Omental fat pad (tissue), 4 donors: ENCODE results near the gene TMLHE. TPM values are rescaled to one million over a fixed set of nuclear protein-coding genes. Genes with fewer than 3 reads are reported as not detected.
"Not testable (repeated sequence)": the region's sequence is repeated elsewhere in the genome, so short reads cannot be mapped to it uniquely, and the experiment has no call there.

ENCODE experiments used
- ATAC-seq: fragments of 150-250 bp; one replicate; pipeline ENCODE4 v1.9.1; 2016; ENCODE audit warnings: mild to moderate bottlenecking, moderate library complexity; ENCODE audit not compliant: low FRiP score
- DNase-seq: peaks from one replicate; pipeline ENCODE4 v3.0.0-alpha.2; 2019; ENCODE audit warnings: low spot score
- CTCF ChIP-seq, 3 donors: fragments of 450-650 bp; IDR thresholded peaks; one replicate each; pipeline ENCODE4 v1.5.1; 2016 to 2017; ENCODE audit warnings: antibody characterized with exemption in 3 of 3, mild to moderate bottlenecking in 3 of 3, moderate library complexity in 2 of 3
- total RNA-seq, 4 donors: library from RNA; depleted of rRNA; stranded (reverse); fragments of >200 nt; gene quantifications; one replicate each; pipeline ENCODE4 v1.1.0, GENCODE V29; 2016

TMLHE gene
- total RNA-seq, 4 donors from 2014 or later, result 14.1 to 22.7 (median 16.2) TPM

GRCh38 chrX:155577682-155578081, 35.1 kb downstream of the TMLHE start:
- ATAC-seq (no peak), DNase-seq (no peak)
- TF ChIP-seq CTCF (IDR thresholded peaks at IDR 0.05), result no peak

GRCh38 chrX:155563099-155563498, 49.7 kb downstream of the TMLHE start:
- TF ChIP-seq CTCF (IDR thresholded peaks at IDR 0.05), result no peak
- ATAC-seq (no peak), DNase-seq (no peak)

- TF ChIP-seq CTCF (IDR thresholded peaks at IDR 0.05), result no peak
- DNase-seq (no peak), ATAC-seq (no peak)
These were observed 67.9 kb downstream of the TMLHE start for GRCh38 chrX:155544881-155545280.

DNA sequence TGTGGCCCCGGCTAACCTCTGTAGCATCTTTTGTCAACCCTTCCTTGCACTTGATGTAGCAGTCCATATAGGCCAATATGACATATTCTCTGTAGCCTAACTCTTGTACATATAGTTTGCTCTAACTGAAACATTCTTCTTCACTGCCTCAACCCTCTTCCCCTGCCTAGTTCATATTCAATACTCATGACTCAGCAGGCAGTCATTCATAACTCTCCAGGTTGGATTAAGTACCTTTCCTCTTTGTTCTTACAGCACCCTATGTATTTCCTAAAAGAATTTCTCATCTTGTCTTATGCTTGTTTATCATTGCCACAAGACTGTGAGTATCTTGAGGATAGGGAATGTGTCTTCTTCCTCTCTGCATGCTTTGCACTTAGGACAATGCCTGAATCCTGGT, 76.9 kb downstream of the TMLHE start:
- ATAC-seq (no peak), DNase-seq (no peak)
- TF ChIP-seq CTCF (IDR thresholded peaks at IDR 0.05), result no peak

DNA sequence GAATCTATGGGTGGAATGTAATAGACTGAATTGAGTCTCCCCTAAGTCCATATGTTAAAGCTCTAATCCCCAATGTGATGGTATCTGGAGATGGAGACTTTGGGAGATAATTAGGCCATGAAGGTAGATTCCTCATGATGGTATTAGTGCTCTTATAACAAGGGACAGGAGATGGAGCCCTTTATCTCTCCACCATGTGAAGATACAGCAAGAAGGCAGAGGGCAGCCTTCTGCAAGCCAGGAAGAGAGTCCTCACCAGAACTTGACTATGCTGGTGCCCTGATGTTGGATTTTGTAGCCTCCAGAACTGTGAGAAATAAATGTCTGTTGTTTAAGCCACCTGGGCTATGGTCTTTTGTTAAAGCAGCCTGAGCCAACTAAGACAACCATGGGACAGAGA, 78.0 kb downstream of the TMLHE start:
- no peak for ATAC-seq
- DNase-seq, result no peak
- TF ChIP-seq CTCF (IDR thresholded peaks at IDR 0.05), result no peak

DNA sequence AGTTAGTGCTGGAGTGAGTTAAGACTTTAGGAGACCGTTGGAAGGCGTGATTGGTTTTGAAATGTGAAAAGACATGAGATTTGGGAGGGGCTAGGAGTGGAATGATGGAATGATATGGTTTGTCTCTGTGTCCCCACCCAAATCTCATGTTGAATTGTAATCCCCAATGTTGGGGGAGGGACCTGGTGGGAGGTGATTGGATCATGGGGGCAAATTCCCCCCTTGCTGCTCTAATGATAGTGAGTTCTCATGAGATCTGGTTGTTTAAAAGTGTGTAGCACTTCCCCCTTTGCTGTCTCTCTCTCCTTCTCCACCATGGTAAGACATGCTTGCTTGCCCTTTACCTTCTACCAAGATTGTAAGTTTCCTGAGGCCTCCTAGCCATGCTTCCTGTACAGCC, 85.7 kb downstream of the TMLHE start:
- ATAC-seq, result not testable (repeated sequence)

GRCh38 chrX:155514225-155514624, 98.5 kb downstream of the TMLHE start:
- DNase-seq (no peak), ATAC-seq (no peak)
- TF ChIP-seq CTCF (IDR thresholded peaks at IDR 0.05), result no peak

More for the DNA sequence above, 85.7 kb downstream of the TMLHE start:
- not testable (repeated sequence) for DNase-seq

GRCh38 chrX:155505296-155505695, 107.5 kb downstream of the TMLHE start:
- TF ChIP-seq CTCF (IDR thresholded peaks at IDR 0.05), result no peak
- DNase-seq, result no peak
- no peak for ATAC-seq

- ATAC-seq, DNase-seq: not testable (repeated sequence)
These were observed 117.6 kb downstream of the TMLHE start for GRCh38 chrX:155495134-155495533.

DNA sequence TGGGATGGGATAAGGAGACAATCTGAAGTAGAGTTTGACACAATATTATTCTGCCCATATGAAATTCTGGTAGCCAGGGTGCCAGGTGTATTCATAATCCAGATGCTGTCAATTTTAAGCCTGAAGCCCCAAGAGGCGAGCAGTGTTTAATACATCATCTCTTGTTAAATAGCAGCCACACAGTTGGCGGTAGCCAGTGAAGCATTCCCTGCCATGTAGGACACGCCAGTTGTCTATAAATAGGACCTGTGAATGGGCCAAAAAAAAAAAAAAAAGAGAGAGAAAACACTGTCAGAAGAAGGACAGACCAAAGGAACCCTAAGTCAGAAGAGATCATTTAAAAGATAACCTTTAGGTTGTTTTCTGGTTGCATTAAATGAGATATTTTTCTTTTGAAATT, 121.3 kb downstream of the TMLHE start:
- DNase-seq, ATAC-seq: not testable (repeated sequence)

- DNase-seq, ATAC-seq: not testable (repeated sequence)
These were observed 135.6 kb downstream of the TMLHE start for GRCh38 chrX:155477136-155477535.
